ENCODE results near the gene DTNBP1. TPM values are rescaled to one million over a fixed set of nuclear protein-coding genes. Genes with fewer than 3 reads are reported as not detected.

Gene DTNBP1
- total and polyA plus RNA-seq, 2 of the 4 experiments (the other 2 are of a cell fraction) = 4.8 to 18.7 TPM

DNA sequence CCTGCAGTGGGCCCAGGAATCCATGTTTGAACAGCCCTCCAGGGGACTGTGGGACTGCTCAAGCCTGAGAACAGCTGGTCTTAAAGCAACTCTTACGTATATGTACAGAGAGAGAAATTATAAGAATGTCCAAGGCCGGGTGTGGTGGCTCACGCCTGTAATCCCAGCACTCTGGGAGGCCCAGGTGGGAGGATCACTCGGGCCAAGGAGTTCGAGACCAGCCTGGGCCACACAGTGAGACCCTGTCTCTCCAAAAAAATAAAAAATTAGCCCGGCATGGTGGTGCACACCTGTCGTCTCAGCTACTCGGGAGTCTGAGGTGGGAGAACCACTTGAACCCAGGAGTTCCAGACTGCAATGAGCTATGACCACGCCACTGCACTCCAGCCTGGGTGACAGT, 134.0 kb downstream of the DTNBP1 start:
- ChIA-PET CTCF (no interaction called here), POLR2A (ENCODE audit: unreplicated experiment) (no interaction called here)
- Histone ChIP-seq H3K4me1 (ENCODE audit: control insufficient read depth, insufficient read depth, low read length) (peaks cover 3% of the 10 kb centered on the region; the same call in 1 of the 2 replicates), H3K4ac (ENCODE audit: low read depth, low read length) (no peak overlapping the region), H3K18ac (ENCODE audit: low read depth, low read length) (no peak overlapping the region), H3K23ac (ENCODE audit: low read depth, low read length) (no peak overlapping the region), H3K14ac (replicated peaks; ENCODE audit: low read depth, low read length) (no peak overlapping the region), H2AFZ (replicated peaks; ENCODE audit: low read length, poor library complexity) (no peak overlapping the region), H2BK15ac (ENCODE audit: low read depth, low read length) (no peak overlapping the region), H2BK20ac (ENCODE audit: low read depth, low read length) (no peak overlapping the region), H4K5ac (ENCODE audit: low read depth, low read length) (no peak overlapping the region), H4K91ac (ENCODE audit: insufficient read depth, low read depth, low read length) (no peak overlapping the region), H3K27ac (ENCODE audit: insufficient read depth, low read length) (no peak overlapping the region), H2AK9ac (replicated peaks; ENCODE audit: low read depth, low read length, poor library complexity) (no peak overlapping the region), H4K8ac (ENCODE audit: low read depth in 2 of 2, low read length in 2 of 2) (no peak overlapping the region), H3K56ac (ENCODE audit: extremely low read depth, insufficient read depth, low read length) (no peak overlapping the region), H4K20me1 (ENCODE audit: insufficient read depth, low read length) (0 out of 2 replicates have a peak, but pooled peaks cover 9% of the 10 kb centered on the region), H3K9ac (ENCODE audit: low read depth, low read length) (no peak overlapping the region), H3K4me2 (ENCODE audit: low read depth, low read length) (no peak overlapping the region), H3K9me1 (ENCODE audit: insufficient read depth, low read length) (0 out of 2 replicates have a peak, but pooled peaks cover 3% of the 10 kb centered on the region), H3K4me3 (ENCODE audit: insufficient read depth, low read depth, low read length) (no peak overlapping the region), H3K79me1 (ENCODE audit: low read depth in 1 of 2, low read length in 2 of 2) (0 out of 4 replicates have a peak, but pooled peaks cover 0 to 4% of the 10 kb centered on the region in 2 experiments), H2BK5ac (ENCODE audit: low read depth, low read length, poor library complexity, severe bottlenecking) (no peak overlapping the region), H2AK5ac (ENCODE audit: low read depth, low read length) (no peak overlapping the region), H3K36me3 (ENCODE audit: control insufficient read depth, insufficient read depth, low read length) (peaks cover 15% of the 10 kb centered on the region), H3K27me3 (ENCODE audit: control insufficient read depth, insufficient read depth, low read length) (no peaks in the 10 kb centered on the region), H3K9me3 (ENCODE audit: control insufficient read depth, insufficient read depth, low read length) (no peaks in the 10 kb centered on the region), H2BK120ac (ENCODE audit: low read depth, low read length) (no peak overlapping the region)
- TF ChIP-seq BHLHE40 (IDR thresholded peaks at IDR 0.05; ENCODE audit: low read depth, low read length) (no peak), CHD1 (IDR thresholded peaks at IDR 0.05; ENCODE audit: low read depth, low read length) (no peak), POLR2A (IDR thresholded peaks at IDR 0.05; ENCODE audit: low read depth, low read length) (no peak), SMC3 (IDR thresholded peaks at IDR 0.05; ENCODE audit: low read depth, low read length) (no peak), RCOR1 (IDR thresholded peaks at IDR 0.05; ENCODE audit: insufficient replicate concordance, low read length) (no peak), NFE2L2 (IDR thresholded peaks at IDR 0.05; ENCODE audit: low read depth, low read length) (no peak), RFX5 (IDR thresholded peaks at IDR 0.05; ENCODE audit: low read depth, low read length) (no peak), MAFK (IDR thresholded peaks at IDR 0.05; ENCODE audit: low read depth, low read length) (no peak), FOS (IDR thresholded peaks at IDR 0.05; ENCODE audit: low read depth, low read length) (no peak), MXI1 (IDR thresholded peaks at IDR 0.05; ENCODE audit: borderline replicate concordance, low read depth, low read length) (no peak), CEBPB (IDR thresholded peaks at IDR 0.05; ENCODE audit: low read depth, low read length) (no peak), MAZ (IDR thresholded peaks at IDR 0.05; ENCODE audit: borderline replicate concordance, low read depth, low read length) (no peak), RAD21 (IDR thresholded peaks at IDR 0.05; ENCODE audit: low read length) (no peak)
- TF ChIP-seq, protein P1, sequence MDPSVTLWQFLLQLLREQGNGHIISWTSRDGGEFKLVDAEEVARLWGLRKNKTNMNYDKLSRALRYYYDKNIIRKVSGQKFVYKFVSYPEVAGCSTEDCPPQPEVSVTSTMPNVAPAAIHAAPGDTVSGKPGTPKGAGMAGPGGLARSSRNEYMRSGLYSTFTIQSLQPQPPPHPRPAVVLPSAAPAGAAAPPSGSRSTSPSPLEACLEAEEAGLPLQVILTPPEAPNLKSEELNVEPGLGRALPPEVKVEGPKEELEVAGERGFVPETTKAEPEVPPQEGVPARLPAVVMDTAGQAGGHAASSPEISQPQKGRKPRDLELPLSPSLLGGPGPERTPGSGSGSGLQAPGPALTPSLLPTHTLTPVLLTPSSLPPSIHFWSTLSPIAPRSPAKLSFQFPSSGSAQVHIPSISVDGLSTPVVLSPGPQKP (IDR thresholded peaks at IDR 0.05; ENCODE audit: borderline replicate concordance, low read depth, low read length) = no peak
- TF ChIP-seq, protein P2, sequence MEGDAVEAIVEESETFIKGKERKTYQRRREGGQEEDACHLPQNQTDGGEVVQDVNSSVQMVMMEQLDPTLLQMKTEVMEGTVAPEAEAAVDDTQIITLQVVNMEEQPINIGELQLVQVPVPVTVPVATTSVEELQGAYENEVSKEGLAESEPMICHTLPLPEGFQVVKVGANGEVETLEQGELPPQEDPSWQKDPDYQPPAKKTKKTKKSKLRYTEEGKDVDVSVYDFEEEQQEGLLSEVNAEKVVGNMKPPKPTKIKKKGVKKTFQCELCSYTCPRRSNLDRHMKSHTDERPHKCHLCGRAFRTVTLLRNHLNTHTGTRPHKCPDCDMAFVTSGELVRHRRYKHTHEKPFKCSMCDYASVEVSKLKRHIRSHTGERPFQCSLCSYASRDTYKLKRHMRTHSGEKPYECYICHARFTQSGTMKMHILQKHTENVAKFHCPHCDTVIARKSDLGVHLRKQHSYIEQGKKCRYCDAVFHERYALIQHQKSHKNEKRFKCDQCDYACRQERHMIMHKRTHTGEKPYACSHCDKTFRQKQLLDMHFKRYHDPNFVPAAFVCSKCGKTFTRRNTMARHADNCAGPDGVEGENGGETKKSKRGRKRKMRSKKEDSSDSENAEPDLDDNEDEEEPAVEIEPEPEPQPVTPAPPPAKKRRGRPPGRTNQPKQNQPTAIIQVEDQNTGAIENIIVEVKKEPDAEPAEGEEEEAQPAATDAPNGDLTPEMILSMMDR (conservative IDR thresholded peaks at IDR 0.05; ENCODE audit: low read depth, low read length) = no peak
- TF ChIP-seq, protein P3, sequence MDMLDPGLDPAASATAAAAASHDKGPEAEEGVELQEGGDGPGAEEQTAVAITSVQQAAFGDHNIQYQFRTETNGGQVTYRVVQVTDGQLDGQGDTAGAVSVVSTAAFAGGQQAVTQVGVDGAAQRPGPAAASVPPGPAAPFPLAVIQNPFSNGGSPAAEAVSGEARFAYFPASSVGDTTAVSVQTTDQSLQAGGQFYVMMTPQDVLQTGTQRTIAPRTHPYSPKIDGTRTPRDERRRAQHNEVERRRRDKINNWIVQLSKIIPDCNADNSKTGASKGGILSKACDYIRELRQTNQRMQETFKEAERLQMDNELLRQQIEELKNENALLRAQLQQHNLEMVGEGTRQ (IDR thresholded peaks at IDR 0.05; ENCODE audit: low read depth, low read length) = no peak
- dilution Hi-C loops (cut with HindIII; ENCODE audit: low sequenced_read_pairs, unreplicated experiment) = no loop called here
- 100% methylated on average over 2 of the region's 9 CpGs; no CpG with 5 or more reads in 1 of the 2 experiments for WGBS, 2 experiments (ENCODE audit: extremely low coverage in 2 of 2, insufficient read length in 1 of 2)
- BruUV-seq (replicated peaks) = no TSS peak
- no peak for DNase-seq
- intact Hi-C loops (cut with micrococcal nuclease) = no loop called here
- in situ Hi-C loops (cut with MboI; ENCODE audit: low sequenced_read_pairs) = no loop called here
- no peak for ATAC-seq (ENCODE audit: low read depth)
